HepG2 (cell line): Measurements from ENCODE around the gene HEY2. TPM values are rescaled to one million over a fixed set of nuclear protein-coding genes. Genes with fewer than 3 reads are reported as not detected.

ENCODE experiments used
- CBX5 ChIP-seq: sonication (generic); formaldehyde crosslinking; IDR thresholded peaks from 2 replicates; pipeline ENCODE4 v1.4.0; 2020; ENCODE audit warnings: missing genetic modification reagents, borderline replicate concordance
- JARID2 ChIP-seq: sonication (generic); formaldehyde crosslinking; IDR thresholded peaks from 2 replicates; pipeline ENCODE4 v1.8.1; 2023; ENCODE audit warnings: missing genetic modification reagents, inconsistent platforms; ENCODE audit not compliant: insufficient replicate concordance
- KLF11 ChIP-seq: IDR thresholded peaks from 2 replicates; pipeline ENCODE4 v1.6.1; 2016; ENCODE audit warnings: missing compliant biosample characterization
- KMT2A ChIP-seq: sonication (generic); formaldehyde crosslinking; IDR thresholded peaks from 2 replicates; pipeline ENCODE4 v1.4.0; 2020; ENCODE audit warnings: missing genetic modification reagents
- MED1 ChIP-seq: sonication (generic); formaldehyde crosslinking; IDR thresholded peaks from 2 replicates; pipeline ENCODE4 v1.4.0; 2020; ENCODE audit warnings: missing genetic modification reagents
- RFXANK ChIP-seq: IDR thresholded peaks from 2 replicates; pipeline ENCODE4 v1.6.1; 2016
- SCMH1 ChIP-seq: sonication (generic); formaldehyde crosslinking; IDR thresholded peaks from 2 replicates; pipeline ENCODE4 v1.9.0; 2021; ENCODE audit warnings: missing genetic modification reagents, mild to moderate bottlenecking, borderline replicate concordance
- SOX5 ChIP-seq: IDR thresholded peaks from 2 replicates; pipeline ENCODE4 v1.6.1; 2016; ENCODE audit warnings: borderline replicate concordance
- TGIF2 ChIP-seq: IDR thresholded peaks from 2 replicates; pipeline ENCODE4 v1.6.1; 2016; ENCODE audit warnings: control low read depth, missing compliant biosample characterization
- THAP9 ChIP-seq: sonication (generic); formaldehyde crosslinking; IDR thresholded peaks from 2 replicates; pipeline ENCODE4; 2020; ENCODE audit warnings: missing genetic modification reagents, mild to moderate bottlenecking, borderline replicate concordance
- ZNF207 ChIP-seq: fragments of 450-650 bp; IDR thresholded peaks from 2 replicates; pipeline ENCODE4 v1.6.1; 2016; ENCODE audit warnings: antibody characterized with exemption, borderline replicate concordance
- ZNF354B ChIP-seq: sonication (generic); formaldehyde crosslinking; IDR thresholded peaks from 2 replicates; pipeline ENCODE4 v1.8.0; 2022; ENCODE audit warnings: mild to moderate bottlenecking, missing genetic modification reagents
- ZNF569 ChIP-seq: sonication (generic); formaldehyde crosslinking; IDR thresholded peaks from 2 replicates; pipeline ENCODE4 v1.5.0; 2020; ENCODE audit warnings: mild to moderate bottlenecking, missing genetic modification reagents, moderate library complexity, borderline replicate concordance
- ZNF792 ChIP-seq: IDR thresholded peaks from 2 replicates; pipeline ENCODE4 v1.6.1; 2016
- ZNF839 ChIP-seq: sonication (generic); formaldehyde crosslinking; IDR thresholded peaks from 2 replicates; pipeline ENCODE4 v1.4.0; 2020; ENCODE audit warnings: missing genetic modification reagents, mild to moderate bottlenecking, borderline replicate concordance
- polyA plus RNA-seq, 8 experiments: library from polyadenylated mRNA; depleted of rRNA in 3 of 8; stranded (reverse) in 7 of 8; unstranded in 1 of 8; fragments of >200 nt; fragmentation: Illumina TruSeq in 4 of 8; extraction: Trizol in 4 of 8; gene quantifications; 2 replicates each; pipeline versions ENCODE4 v1.2.1 to v1.2.3, GENCODE V29; 2011 to 2016; ENCODE audit warnings: low read depth in 4 of 8, missing spikeins in 1 of 8, mixed read lengths in 1 of 8; ENCODE audit not compliant: insufficient read depth in 1 of 8
- total RNA-seq, 5 experiments: library from RNA; depleted of rRNA; stranded (reverse); fragments of >200 nt; fragmentation: Illumina TruSeq; extraction: Trizol; gene quantifications; 2 replicates each; pipeline ENCODE4 v1.2.3, GENCODE V29; 2016; ENCODE audit warnings: low read depth in 1 of 5
- TF ChIP-seq, protein P1 (sequence below): sonication (generic); formaldehyde crosslinking; IDR thresholded peaks from 2 replicates; pipeline ENCODE4 v1.5.1; 2020; ENCODE audit warnings: mild to moderate bottlenecking, missing genetic modification reagents, borderline replicate concordance
- TF ChIP-seq, protein P2 (sequence below): sonication (generic); formaldehyde crosslinking; IDR thresholded peaks from 2 replicates; pipeline ENCODE4 v1.4.0; 2020; ENCODE audit warnings: missing genetic modification reagents, borderline replicate concordance
- TF ChIP-seq, protein P3 (sequence below): sonication (generic); formaldehyde crosslinking; IDR thresholded peaks from 2 replicates; pipeline ENCODE4 v1.5.1; 2020; ENCODE audit warnings: missing genetic modification reagents, mild to moderate bottlenecking, borderline replicate concordance

Gene HEY2
- total and polyA plus RNA-seq, 2 of the 13 experiments (the other 11 are each of a cell fraction or from before 2014, with no cell fraction given): 0.04 TPM

DNA sequence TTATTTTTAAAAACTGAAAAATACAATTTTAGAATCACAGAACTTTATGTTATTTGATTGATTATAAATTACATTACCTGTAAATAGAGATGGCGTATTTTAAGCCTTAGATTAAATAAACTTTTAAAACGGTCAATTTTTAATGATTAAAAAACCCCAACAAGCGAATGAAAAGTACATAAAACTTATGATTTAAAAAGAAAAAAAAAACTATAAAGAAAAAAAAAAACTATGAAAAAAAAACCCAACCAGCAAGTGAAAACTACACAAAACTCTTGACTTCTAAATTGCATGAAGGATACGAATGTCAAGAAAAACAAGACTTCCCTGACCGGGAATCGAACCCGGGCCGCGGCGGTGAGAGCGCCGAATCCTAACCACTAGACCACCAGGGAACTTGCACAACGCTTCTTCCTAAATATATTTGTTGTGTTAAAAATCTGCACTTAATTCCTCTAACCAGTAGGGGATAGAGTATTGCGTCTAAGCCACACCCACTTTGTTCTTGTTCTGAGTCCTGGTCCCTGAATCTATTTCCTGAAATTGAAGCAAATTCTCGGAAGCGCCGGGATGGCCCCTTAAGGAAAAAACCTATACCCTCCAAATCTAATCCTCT, 30.6 kb downstream of the HEY2 start (continued):
- TF ChIP-seq THAP9 (CRISPR knock-in tag): no peak
- TF ChIP-seq TGIF2 (CRISPR knock-in tag): no peak
- no peak for TF ChIP-seq ZNF207
- TF ChIP-seq ZNF354B (CRISPR knock-in tag): 0 out of 2 replicates have a peak, but pooled peaks have one; percentile 31
- TF ChIP-seq JARID2 (CRISPR knock-in tag): no peak
- TF ChIP-seq, protein P1, sequence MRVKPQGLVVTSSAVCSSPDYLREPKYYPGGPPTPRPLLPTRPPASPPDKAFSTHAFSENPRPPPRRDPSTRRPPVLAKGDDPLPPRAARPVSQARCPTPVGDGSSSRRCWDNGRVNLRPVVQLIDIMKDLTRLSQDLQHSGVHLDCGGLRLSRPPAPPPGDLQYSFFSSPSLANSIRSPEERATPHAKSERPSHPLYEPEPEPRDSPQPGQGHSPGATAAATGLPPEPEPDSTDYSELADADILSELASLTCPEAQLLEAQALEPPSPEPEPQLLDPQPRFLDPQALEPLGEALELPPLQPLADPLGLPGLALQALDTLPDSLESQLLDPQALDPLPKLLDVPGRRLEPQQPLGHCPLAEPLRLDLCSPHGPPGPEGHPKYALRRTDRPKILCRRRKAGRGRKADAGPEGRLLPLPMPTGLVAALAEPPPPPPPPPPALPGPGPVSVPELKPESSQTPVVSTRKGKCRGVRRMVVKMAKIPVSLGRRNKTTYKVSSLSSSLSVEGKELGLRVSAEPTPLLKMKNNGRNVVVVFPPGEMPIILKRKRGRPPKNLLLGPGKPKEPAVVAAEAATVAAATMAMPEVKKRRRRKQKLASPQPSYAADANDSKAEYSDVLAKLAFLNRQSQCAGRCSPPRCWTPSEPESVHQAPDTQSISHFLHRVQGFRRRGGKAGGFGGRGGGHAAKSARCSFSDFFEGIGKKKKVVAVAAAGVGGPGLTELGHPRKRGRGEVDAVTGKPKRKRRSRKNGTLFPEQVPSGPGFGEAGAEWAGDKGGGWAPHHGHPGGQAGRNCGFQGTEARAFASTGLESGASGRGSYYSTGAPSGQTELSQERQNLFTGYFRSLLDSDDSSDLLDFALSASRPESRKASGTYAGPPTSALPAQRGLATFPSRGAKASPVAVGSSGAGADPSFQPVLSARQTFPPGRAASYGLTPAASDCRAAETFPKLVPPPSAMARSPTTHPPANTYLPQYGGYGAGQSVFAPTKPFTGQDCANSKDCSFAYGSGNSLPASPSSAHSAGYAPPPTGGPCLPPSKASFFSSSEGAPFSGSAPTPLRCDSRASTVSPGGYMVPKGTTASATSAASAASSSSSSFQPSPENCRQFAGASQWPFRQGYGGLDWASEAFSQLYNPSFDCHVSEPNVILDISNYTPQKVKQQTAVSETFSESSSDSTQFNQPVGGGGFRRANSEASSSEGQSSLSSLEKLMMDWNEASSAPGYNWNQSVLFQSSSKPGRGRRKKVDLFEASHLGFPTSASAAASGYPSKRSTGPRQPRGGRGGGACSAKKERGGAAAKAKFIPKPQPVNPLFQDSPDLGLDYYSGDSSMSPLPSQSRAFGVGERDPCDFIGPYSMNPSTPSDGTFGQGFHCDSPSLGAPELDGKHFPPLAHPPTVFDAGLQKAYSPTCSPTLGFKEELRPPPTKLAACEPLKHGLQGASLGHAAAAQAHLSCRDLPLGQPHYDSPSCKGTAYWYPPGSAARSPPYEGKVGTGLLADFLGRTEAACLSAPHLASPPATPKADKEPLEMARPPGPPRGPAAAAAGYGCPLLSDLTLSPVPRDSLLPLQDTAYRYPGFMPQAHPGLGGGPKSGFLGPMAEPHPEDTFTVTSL (CRISPR knock-in tag): no peak
- peak; percentile 75; the same call in 1 of the 2 replicates for TF ChIP-seq CBX5
- TF ChIP-seq KLF11 (CRISPR knock-in tag): peak; percentile 84
- TF ChIP-seq, protein P2, sequence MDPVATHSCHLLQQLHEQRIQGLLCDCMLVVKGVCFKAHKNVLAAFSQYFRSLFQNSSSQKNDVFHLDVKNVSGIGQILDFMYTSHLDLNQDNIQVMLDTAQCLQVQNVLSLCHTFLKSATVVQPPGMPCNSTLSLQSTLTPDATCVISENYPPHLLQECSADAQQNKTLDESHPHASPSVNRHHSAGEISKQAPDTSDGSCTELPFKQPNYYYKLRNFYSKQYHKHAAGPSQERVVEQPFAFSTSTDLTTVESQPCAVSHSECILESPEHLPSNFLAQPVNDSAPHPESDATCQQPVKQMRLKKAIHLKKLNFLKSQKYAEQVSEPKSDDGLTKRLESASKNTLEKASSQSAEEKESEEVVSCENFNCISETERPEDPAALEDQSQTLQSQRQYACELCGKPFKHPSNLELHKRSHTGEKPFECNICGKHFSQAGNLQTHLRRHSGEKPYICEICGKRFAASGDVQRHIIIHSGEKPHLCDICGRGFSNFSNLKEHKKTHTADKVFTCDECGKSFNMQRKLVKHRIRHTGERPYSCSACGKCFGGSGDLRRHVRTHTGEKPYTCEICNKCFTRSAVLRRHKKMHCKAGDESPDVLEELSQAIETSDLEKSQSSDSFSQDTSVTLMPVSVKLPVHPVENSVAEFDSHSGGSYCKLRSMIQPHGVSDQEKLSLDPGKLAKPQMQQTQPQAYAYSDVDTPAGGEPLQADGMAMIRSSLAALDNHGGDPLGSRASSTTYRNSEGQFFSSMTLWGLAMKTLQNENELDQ (CRISPR knock-in tag): no peak
- no peak for TF ChIP-seq ZNF569 (CRISPR knock-in tag)
- peak; percentile 73 for TF ChIP-seq MED1 (CRISPR knock-in tag)
- TF ChIP-seq, protein P3, sequence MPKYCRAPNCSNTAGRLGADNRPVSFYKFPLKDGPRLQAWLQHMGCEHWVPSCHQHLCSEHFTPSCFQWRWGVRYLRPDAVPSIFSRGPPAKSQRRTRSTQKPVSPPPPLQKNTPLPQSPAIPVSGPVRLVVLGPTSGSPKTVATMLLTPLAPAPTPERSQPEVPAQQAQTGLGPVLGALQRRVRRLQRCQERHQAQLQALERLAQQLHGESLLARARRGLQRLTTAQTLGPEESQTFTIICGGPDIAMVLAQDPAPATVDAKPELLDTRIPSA (CRISPR knock-in tag): no peak
- TF ChIP-seq ZNF792 (CRISPR knock-in tag): peak; percentile 54; the same call in 1 of the 2 replicates
- TF ChIP-seq SOX5 (CRISPR knock-in tag): peak; percentile 61; the same call in 1 of the 2 replicates
- no peak for TF ChIP-seq KMT2A (CRISPR knock-in tag)
- TF ChIP-seq ZNF839 (CRISPR knock-in tag): no peak
- TF ChIP-seq SCMH1 (CRISPR knock-in tag): no peak
- TF ChIP-seq RFXANK: no peak
